ENCODE data around the gene TMEM179.

TMEM179 gene

DNA sequence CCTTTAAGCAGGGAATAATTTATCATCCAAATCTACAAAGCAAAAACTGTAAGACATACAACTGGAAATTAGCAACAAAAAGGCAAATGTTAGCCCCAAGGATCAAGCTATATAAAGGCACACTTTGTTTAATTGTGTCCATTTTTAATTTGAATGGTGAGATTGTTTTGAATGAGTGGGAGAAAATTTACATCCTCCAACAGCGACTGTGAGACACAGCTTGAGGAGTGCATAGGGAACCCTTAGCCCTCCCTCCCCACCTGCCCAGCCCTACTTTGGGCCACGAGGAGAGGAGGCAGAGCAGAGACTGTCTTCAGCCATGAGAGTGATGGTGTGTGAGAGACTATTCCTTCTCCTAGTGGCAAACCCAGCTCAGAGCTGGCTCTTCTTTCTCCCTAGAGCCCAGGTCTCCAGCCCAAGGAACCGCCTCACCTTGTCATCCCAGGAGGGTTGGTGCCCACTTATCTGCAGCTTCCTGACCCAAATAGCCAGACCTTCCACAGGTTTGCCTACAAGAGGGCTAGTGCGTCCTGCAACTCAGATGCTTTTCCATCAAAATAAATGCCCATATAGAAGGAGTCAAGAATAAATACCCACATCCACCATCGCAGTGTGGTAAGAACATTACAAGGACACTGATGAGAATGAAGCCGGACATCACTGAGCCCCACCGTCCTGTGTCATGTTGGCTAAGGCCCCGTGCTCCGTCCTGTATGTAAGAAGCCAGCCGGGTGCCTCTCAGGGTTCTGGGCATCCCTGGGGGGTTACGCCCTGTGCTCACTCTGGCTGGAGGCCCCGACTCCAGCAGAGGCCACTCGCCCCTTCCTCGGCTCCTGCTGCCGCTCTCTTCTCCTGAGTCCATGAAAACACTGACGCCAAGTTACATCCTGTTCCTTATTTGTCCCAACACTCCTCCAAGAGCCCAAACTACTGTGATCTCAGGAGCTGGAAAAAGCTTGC is 61.4 kb downstream of the TMEM179 start:
- Histone ChIP-seq H3K36me3 (no peaks in the 10 kb centered on the region), H3K9me3 (no peaks in the 10 kb centered on the region), H3K27ac (no peak overlapping the region), H3K27me3 (peaks cover 0 to 53% of the 10 kb centered on the region in 2 donors), H3K4me1 (no peaks in the 10 kb centered on the region), H3K4me3 (no peak overlapping the region)
- intact Hi-C loops (cut with DNase I; ENCODE audit: low total_unique reads): no loop called here
- TF ChIP-seq, protein P1, sequence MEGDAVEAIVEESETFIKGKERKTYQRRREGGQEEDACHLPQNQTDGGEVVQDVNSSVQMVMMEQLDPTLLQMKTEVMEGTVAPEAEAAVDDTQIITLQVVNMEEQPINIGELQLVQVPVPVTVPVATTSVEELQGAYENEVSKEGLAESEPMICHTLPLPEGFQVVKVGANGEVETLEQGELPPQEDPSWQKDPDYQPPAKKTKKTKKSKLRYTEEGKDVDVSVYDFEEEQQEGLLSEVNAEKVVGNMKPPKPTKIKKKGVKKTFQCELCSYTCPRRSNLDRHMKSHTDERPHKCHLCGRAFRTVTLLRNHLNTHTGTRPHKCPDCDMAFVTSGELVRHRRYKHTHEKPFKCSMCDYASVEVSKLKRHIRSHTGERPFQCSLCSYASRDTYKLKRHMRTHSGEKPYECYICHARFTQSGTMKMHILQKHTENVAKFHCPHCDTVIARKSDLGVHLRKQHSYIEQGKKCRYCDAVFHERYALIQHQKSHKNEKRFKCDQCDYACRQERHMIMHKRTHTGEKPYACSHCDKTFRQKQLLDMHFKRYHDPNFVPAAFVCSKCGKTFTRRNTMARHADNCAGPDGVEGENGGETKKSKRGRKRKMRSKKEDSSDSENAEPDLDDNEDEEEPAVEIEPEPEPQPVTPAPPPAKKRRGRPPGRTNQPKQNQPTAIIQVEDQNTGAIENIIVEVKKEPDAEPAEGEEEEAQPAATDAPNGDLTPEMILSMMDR (IDR thresholded peaks at IDR 0.05): no peak
- DNase-seq: no peak

DNA sequence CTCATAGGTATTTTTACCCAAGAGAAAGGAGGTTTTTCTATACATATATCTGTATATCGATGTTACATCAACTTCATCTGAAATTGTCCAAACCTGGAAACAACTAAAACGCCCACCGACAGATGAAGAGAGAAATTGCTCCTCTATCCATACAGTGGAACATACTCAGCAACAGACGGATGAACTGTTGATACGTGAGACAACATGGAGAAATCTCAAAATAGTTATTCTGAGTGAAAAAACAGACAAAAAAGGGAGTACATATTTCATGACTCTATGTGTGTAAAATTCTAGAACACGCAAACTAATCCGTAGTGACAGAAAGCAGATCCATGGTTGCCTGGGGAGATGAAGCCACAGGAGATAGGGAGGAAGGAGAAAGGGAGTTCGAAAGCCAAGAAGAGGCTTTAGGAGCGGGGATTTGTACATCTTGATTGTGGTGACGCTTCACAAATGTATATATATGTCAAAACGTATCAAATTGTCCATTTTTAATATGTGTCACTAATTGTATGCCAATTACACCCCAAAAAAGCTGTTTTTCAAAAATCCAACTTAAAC is 62.6 kb downstream of the TMEM179 start:
- DNase-seq: no peak

More for the DNA sequence above, 62.6 kb downstream of the TMEM179 start:
- Histone ChIP-seq H3K4me3 (no peak overlapping the region), H3K36me3 (no peaks in the 10 kb centered on the region), H3K9me3 (no peaks in the 10 kb centered on the region), H3K27ac (no peak overlapping the region), H3K27me3 (peaks cover 0 to 43% of the 10 kb centered on the region in 2 donors), H3K4me1 (no peaks in the 10 kb centered on the region)
- intact Hi-C loops (cut with DNase I; ENCODE audit: low total_unique reads): no loop called here
- TF ChIP-seq, protein P1 (IDR thresholded peaks at IDR 0.05): no peak
